Peyer's patch (tissue), 4 donors: ENCODE data around the gene IL21R.

ENCODE experiments used
- POLR2A ChIP-seq, 2 donors: fragments of 450-650 bp; IDR thresholded peaks; one replicate each; pipeline ENCODE4 v1.5.1; 2017; ENCODE audit warnings: antibody characterized with exemption in 2 of 2, mild to moderate bottlenecking in 2 of 2, moderate library complexity in 2 of 2
- TF ChIP-seq, protein P1 (sequence below), 6 experiments: fragments of 450-650 bp in 4 of 6; fragments of 200-600 bp in 2 of 6; sonication (generic) in 1 of 6; IDR thresholded peaks; one replicate each; pipeline ENCODE4 v1.5.1; 2017 to 2019; ENCODE audit warnings: antibody characterized with exemption in 6 of 6, mild to moderate bottlenecking in 3 of 6, moderate library complexity in 1 of 6

GRCh38 chr16:27476240-27476639 is 74.3 kb downstream of the IL21R start:
- no peak for TF ChIP-seq POLR2A (IDR thresholded peaks at IDR 0.05)
- TF ChIP-seq, protein P1, sequence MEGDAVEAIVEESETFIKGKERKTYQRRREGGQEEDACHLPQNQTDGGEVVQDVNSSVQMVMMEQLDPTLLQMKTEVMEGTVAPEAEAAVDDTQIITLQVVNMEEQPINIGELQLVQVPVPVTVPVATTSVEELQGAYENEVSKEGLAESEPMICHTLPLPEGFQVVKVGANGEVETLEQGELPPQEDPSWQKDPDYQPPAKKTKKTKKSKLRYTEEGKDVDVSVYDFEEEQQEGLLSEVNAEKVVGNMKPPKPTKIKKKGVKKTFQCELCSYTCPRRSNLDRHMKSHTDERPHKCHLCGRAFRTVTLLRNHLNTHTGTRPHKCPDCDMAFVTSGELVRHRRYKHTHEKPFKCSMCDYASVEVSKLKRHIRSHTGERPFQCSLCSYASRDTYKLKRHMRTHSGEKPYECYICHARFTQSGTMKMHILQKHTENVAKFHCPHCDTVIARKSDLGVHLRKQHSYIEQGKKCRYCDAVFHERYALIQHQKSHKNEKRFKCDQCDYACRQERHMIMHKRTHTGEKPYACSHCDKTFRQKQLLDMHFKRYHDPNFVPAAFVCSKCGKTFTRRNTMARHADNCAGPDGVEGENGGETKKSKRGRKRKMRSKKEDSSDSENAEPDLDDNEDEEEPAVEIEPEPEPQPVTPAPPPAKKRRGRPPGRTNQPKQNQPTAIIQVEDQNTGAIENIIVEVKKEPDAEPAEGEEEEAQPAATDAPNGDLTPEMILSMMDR (IDR thresholded peaks at IDR 0.05), result no peak
